T-cell (primary cell): ENCODE results near the gene HENMT1. TPM values are rescaled to one million over a fixed set of nuclear protein-coding genes. Genes with fewer than 3 reads are reported as not detected.
"Not testable (repeated sequence)": the region's sequence is repeated elsewhere in the genome, so short reads cannot be mapped to it uniquely, and the experiment has no call there.

Experiments
- ATAC-seq, 4 experiments: fragments of 200-7000 bp in 3 of 4; fragments of 150-1000 bp in 1 of 4; cut with Tn5 transposase; replicated peaks in 1 of 4; 1 replicate in 3 of 4; 2 replicates in 1 of 4; pipeline ENCODE4 v1.10.0; 2021; ENCODE audit warnings: moderate library complexity in 3 of 4, mild to moderate bottlenecking in 2 of 4, moderate number of reproducible peaks in 1 of 4
- CTCF ChIA-PET, 2 donors: fragments of 300-600 bp; sonication (Branson Sonifier 250); formaldehyde crosslinking; loops; one replicate each; lab custom pipeline; 2022; ENCODE audit warnings: antibody characterized with exemption in 2 of 2; lab: Charles Lee
- POLR2A ChIA-PET, 2 donors: fragments of 300-600 bp; sonication (Branson Sonifier 250); formaldehyde crosslinking; loops; one replicate each; lab custom pipeline; 2022; ENCODE audit warnings: antibody characterized with exemption in 2 of 2; lab: Charles Lee
- DNase-seq, 35 experiments: peaks; one replicate each; pipeline versions ENCODE4 v3.0.0 to v3.0.0-alpha.2; 2013 to 2023
- H3K27ac ChIP-seq: one replicate; pipeline ENCODE4 v1.5.1; 2013; ENCODE audit warnings: low read length
- H3K27me3 ChIP-seq, 2 experiments: replicated peaks in 1 of 2; 1 replicate in 1 of 2; 2 replicates in 1 of 2; pipeline versions ENCODE4 v1.6.1 to v1.7.0; 2013; ENCODE audit warnings: low read length in 1 of 2, mixed read lengths in 1 of 2; ENCODE audit not compliant: control insufficient read depth in 2 of 2, insufficient read depth in 2 of 2; ENCODE audit errors: extremely low read depth in 1 of 2
- H3K36me3 ChIP-seq, 2 donors: 1 replicate in 1 of 2; 2 replicates in 1 of 2; pipeline versions ENCODE4 v1.6.1 to v1.7.0; 2013; ENCODE audit warnings: low read length in 1 of 2; ENCODE audit not compliant: control insufficient read depth in 2 of 2, insufficient read depth in 1 of 2; ENCODE audit errors: extremely low read depth in 1 of 2
- H3K4me1 ChIP-seq, 2 experiments: 1 replicate in 1 of 2; 2 replicates in 1 of 2; pipeline versions ENCODE4 v1.6.1 to v1.7.0; 2013; ENCODE audit warnings: low read length in 2 of 2, mixed read lengths in 1 of 2; ENCODE audit not compliant: insufficient read depth in 2 of 2, control insufficient read depth in 1 of 2; ENCODE audit errors: extremely low read depth in 1 of 2
- H3K4me3 ChIP-seq, 2 donors: 1 replicate in 1 of 2; 2 replicates in 1 of 2; pipeline versions ENCODE4 v1.5.1 to v1.7.0; 2013; ENCODE audit warnings: mild to moderate bottlenecking in 2 of 2, low read length in 1 of 2, moderate library complexity in 1 of 2; ENCODE audit not compliant: control insufficient read depth in 1 of 2; ENCODE audit errors: extremely low read depth in 1 of 2
- H3K9me3 ChIP-seq: 2 replicates; pipeline ENCODE4 v1.7.0; 2013
- H3K27ac Mint-ChIP-seq, 2 donors: one replicate each; pipeline ENCODE4 v1.8.0; 2020 to 2021; ENCODE audit warnings: mild to moderate bottlenecking in 2 of 2, mixed read lengths in 2 of 2
- H3K27me3 Mint-ChIP-seq, 2 donors: one replicate each; pipeline ENCODE4 v1.8.0; 2021 to 2022; ENCODE audit warnings: mixed read lengths in 2 of 2
- H3K36me3 Mint-ChIP-seq: one replicate; pipeline ENCODE4 v1.8.0; 2021; ENCODE audit warnings: mixed read lengths
- H3K4me1 Mint-ChIP-seq, 3 donors: one replicate each; pipeline ENCODE4 v1.8.0; 2020 to 2022; ENCODE audit warnings: mixed read lengths in 3 of 3, mild to moderate bottlenecking in 1 of 3
- H3K4me3 Mint-ChIP-seq, 3 donors: one replicate each; pipeline ENCODE4 v1.8.0; 2020 to 2022; ENCODE audit warnings: mild to moderate bottlenecking in 3 of 3, mixed read lengths in 3 of 3, moderate library complexity in 3 of 3
- H3K9me3 Mint-ChIP-seq, 3 donors: one replicate each; pipeline ENCODE4 v1.8.0; 2020 to 2022; ENCODE audit warnings: mixed read lengths in 3 of 3
- WGBS: methylation state at CpG from one replicate; pipeline ENCODE4 v1.1.5; 2013; ENCODE audit warnings: missing lambda C conversion rate; ENCODE audit not compliant: insufficient coverage; 5-methylcytosine and 5-hydroxymethylcytosine counted together
- total RNA-seq, 35 experiments: library from RNA in 6 of 35; stranded (reverse) in 6 of 35; fragments of 120-200 nt in 1 of 35; gene quantifications; one replicate each; pipeline versions ENCODE4 v1.2.1 to v1.2.4 and lab custom pipeline; 2013 to 2026

HENMT1 gene
- total RNA-seq, 5 donors from 2014 or later (not counting 1 experiment from before 2014, with no cell fraction given): 11.0 to 20.2 (median 16.0) TPM

DNA sequence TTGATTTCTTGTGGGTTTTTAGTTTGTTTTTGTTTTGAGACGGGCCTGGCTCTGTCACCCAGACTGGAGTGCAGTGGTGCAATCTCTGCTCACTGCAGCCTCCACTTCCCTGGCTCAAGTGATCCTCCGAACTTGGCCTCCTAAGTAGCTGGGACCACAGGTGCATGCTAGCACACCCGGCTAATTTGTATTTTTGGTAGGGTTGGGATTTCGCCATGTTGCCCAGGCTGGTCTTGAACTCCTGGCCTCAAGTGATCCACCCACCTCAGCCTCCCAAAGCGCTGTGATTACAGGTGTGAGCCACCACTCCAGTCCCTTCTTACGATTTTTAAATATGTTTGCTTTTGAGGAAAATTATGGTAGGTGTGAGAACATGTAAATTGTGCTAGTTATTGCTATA lies 41.2 kb upstream of the HENMT1 start:
- peaks cover 0 to 49% of the 10 kb centered on the region in 2 donors for H3K36me3 ChIP-seq
- Mint-ChIP-seq H3K27ac (peak overlapping the region; percentile 71 to 79), H3K36me3 (peaks cover 40% of the 10 kb centered on the region), H3K4me1 (peaks cover 48 to 87% (median 73%) of the 10 kb centered on the region in 3 donors)
- H3K4me3 ChIP-seq, H3K9me3 Mint-ChIP-seq, H3K9me3 ChIP-seq, H3K27me3 Mint-ChIP-seq, H3K27me3 ChIP-seq, H3K27ac ChIP-seq, H3K4me3 Mint-ChIP-seq, DNase-seq, ATAC-seq: not testable (repeated sequence)
- ChIA-PET CTCF (interaction anchor here in 1 of 2 donors (4.7 kb wide), 1 partner anchor 10 kb away, joined by 35 read pairs; the partner anchor contains the start of gene PRPF38B), POLR2A (interaction anchor here in 1 of 2 donors (0.6 to 1.8 kb wide), 2 partner anchors 10 to 63 kb away, joined by 4 to 15 read pairs; partner anchors contain the start of gene PRPF38B)
- H3K4me1 ChIP-seq: peaks cover 17 to 31% of the 10 kb centered on the region in 2 experiments
- WGBS: 100% methylated on average over 1 of the region's 6 CpGs

DNA sequence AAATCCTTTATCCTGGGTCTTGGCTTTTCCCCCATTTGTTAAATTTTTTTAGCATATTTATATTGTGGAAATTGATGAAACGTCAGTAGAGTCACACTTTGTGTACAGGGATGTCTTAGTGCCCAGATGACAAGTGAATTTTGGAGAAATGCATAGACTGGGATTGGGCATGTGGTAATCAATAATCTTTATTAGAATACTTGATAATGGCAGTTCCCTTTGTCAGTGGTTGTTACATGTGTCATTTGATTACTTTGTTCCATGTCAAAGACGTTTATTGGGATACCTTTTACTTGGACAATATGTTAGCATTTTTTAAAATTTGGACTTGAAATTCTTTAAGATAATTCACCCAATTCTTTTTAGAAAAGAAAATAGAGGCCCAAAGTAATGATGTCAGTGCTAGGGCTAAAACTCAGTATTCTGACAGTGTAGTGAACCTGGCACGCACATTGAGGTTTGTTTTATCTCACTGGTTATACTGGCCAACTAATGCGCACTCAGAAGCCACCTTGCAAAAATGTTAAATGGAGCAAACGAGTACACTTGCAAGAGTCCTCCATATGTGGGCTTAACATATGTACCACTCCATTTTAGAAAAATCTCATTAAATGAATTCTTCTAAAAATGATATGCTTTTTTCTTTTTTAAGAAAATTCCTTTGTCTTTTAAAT lies 40.4 kb upstream of the HENMT1 start:
- 100% methylated on average over 2 of the region's 5 CpGs for WGBS
- Histone ChIP-seq H3K27me3 (no peaks in the 10 kb centered on the region), H3K4me3 (no peak overlapping the region), H3K27ac (peak overlapping the region; percentile 56), H3K4me1 (peaks cover 17 to 35% of the 10 kb centered on the region in 2 experiments), H3K36me3 (peaks cover 0 to 57% of the 10 kb centered on the region in 2 donors), H3K9me3 (no peaks in the 10 kb centered on the region)
- H3K9me3 Mint-ChIP-seq: no peaks in the 10 kb centered on the region
- no peak overlapping the region for H3K4me3 Mint-ChIP-seq
- H3K36me3 Mint-ChIP-seq: peaks cover 47% of the 10 kb centered on the region
- DNase-seq (no peak), ATAC-seq (no peak)
- peak overlapping the region; percentile 71 to 79 for H3K27ac Mint-ChIP-seq
- peaks cover 54 to 93% (median 80%) of the 10 kb centered on the region in 3 donors for H3K4me1 Mint-ChIP-seq
- POLR2A ChIA-PET: no interaction called here
- CTCF ChIA-PET: interaction anchor here in 1 of 2 donors (1.0 to 4.7 kb wide), 2 partner anchors 9 kb away, joined by 4 to 35 read pairs; partner anchors contain the start of gene PRPF38B
- H3K27me3 Mint-ChIP-seq: no peaks in the 10 kb centered on the region

DNA sequence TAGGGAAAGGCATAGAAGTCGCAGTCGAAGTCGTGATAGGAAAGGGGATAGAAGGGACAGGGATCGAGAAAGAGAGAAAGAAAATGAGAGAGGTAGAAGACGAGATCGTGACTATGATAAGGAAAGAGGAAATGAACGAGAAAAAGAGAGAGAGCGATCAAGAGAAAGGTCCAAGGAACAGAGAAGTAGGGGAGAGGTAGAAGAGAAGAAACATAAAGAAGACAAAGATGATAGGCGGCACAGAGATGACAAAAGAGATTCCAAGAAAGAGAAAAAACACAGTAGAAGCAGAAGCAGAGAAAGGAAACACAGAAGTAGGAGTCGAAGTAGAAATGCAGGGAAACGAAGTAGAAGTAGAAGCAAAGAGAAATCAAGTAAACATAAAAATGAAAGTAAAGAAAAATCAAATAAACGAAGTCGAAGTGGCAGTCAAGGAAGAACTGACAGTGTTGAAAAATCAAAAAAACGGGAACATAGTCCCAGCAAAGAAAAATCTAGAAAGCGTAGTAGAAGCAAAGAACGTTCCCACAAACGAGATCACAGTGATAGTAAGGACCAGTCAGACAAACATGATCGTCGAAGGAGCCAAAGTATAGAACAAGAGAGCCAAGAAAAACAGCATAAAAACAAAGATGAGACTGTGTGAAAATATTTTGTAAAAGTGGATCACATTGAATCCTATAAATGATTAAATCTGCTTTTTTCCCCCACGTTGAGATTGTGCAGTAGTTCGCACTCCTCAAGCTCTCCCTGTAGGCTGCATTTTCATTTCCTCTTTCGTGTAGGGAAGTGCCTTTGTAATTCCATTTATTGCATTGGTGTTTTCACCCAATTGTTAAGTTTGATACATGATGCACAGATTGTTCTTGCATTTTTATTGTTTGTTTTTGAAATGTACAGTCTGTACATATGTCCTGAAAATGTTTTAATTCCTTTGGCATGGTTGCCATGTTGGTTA lies 38.8 kb upstream of the HENMT1 start:
- ChIA-PET POLR2A (interaction anchor here in 1 of 2 donors (0.7 kb wide), 1 partner anchor 48 kb away, joined by 3 read pairs; no protein-coding TSS in a partner anchor), CTCF (no interaction called here)
- no peak for ATAC-seq
- H3K27me3 ChIP-seq: no peaks in the 10 kb centered on the region
- Mint-ChIP-seq H3K27ac (peak overlapping the region; percentile 92 to 94), H3K36me3 (peaks cover 51% of the 10 kb centered on the region), H3K9me3 (no peaks in the 10 kb centered on the region), H3K4me1 (peaks cover 53 to 91% (median 79%) of the 10 kb centered on the region in 3 donors), H3K27me3 (no peaks in the 10 kb centered on the region), H3K4me3 (peak overlapping the region; percentile 65 to 70 (median 65))
- peak overlapping the region in 1 of 2 donors; percentile 7 for H3K4me3 ChIP-seq
- no peak for DNase-seq
- 61% methylated on average over 18 of the region's 22 CpGs for WGBS
- H3K27ac ChIP-seq: peak overlapping the region; percentile 56
- peaks cover 18 to 24% of the 10 kb centered on the region in 2 experiments for H3K4me1 ChIP-seq
- H3K9me3 ChIP-seq: no peaks in the 10 kb centered on the region
- peaks cover 0 to 65% of the 10 kb centered on the region in 2 donors for H3K36me3 ChIP-seq

DNA sequence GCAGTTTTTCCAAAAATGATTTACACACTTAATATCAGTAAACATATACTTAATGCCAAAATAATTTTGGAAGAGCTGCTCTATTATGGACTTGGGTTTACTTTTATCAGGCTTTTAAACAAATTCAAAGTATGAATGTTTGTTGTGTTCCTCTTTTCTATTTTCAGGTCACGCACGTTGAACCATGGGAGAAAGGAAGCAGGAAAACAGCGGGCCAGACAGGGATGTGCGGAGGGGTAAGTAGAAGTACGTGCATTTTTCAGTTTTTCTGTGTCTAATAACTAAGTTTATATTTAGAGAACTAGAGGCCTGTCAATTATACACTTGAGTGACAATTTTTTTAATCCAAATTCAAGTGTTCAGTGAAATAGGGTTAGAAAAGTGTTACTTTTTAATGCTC lies 34.6 kb upstream of the HENMT1 start:
- no peak overlapping the region for H3K4me3 ChIP-seq
- Mint-ChIP-seq H3K27ac (peak overlapping the region; percentile 90 to 97), H3K4me3 (peak overlapping the region; percentile 59 to 65 (median 61)), H3K27me3 (no peaks in the 10 kb centered on the region), H3K4me1 (peaks cover 68 to 86% (median 72%) of the 10 kb centered on the region in 3 donors), H3K36me3 (peaks cover 42% of the 10 kb centered on the region), H3K9me3 (no peaks in the 10 kb centered on the region)
- peak overlapping the region; percentile 95 for H3K27ac ChIP-seq
- H3K27me3 ChIP-seq: no peaks in the 10 kb centered on the region
- CTCF ChIA-PET: interaction anchor here in 1 of 2 donors (0.6 kb wide), 1 partner anchor 454 kb away, joined by 4 read pairs; no protein-coding TSS in a partner anchor
- POLR2A ChIA-PET: interaction anchor here in 1 of 2 donors (1.5 kb wide), 1 partner anchor 9 kb away, joined by 3 read pairs; no protein-coding TSS in a partner anchor
- H3K4me1 ChIP-seq: peaks cover 21 to 22% of the 10 kb centered on the region in 2 experiments
- ATAC-seq (no peak), DNase-seq (no peak)
- WGBS: no CpG with 5 or more reads among the region's 5 CpGs
- H3K36me3 ChIP-seq: peaks cover 0 to 51% of the 10 kb centered on the region in 2 donors
- H3K9me3 ChIP-seq: no peaks in the 10 kb centered on the region

DNA sequence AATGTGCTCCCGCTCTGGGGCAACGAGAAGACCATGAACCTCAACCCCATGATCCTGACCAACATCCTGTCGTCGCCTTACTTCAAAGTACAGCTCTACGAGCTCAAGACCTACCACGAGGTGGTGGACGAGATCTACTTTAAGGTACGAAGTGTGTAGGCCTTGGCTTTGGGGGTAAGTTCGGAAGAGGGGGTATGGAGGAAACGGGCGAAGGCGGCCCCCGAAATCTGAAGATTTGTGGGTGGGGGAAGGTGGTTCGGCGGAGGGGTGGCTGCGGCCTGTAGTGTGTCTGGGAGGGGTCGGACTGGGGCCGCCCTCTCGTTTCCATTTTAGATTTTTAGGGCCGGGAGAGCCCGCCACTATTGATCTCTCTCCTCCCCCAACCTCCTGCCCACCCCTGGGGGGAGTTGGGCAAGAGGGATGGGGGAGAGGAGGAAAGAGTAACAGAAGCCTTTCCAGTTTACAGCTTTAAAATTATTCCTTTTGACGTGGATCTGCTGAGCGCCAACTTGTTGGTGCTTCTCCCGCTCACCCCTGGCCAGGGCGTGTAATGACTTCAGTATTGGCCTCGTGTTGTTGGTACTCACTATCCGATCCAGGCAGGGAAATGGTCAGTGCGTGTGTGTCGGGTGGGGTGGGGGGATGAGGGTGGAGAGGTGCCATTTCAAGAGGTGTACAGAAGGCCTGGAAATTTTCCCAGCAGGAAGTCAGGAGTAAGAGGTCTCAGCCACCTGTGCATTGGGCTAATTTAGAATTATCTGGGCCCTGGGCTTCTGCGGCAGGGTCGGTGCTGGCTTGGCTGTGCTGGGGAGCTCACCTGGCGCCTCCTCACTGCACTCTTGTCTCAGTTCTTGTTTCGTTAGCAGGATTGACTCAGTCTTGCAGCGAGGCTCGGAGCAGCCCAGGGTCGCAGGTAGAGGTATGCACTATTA lies 32.1 kb upstream of the HENMT1 start:
- peaks cover 18% of the 10 kb centered on the region for H3K36me3 Mint-ChIP-seq
- H3K4me1 ChIP-seq: peaks cover 18 to 22% of the 10 kb centered on the region in 2 experiments

More for the DNA sequence above, 32.1 kb upstream of the HENMT1 start:
- peak overlapping the region; percentile 82 to 83 for H3K4me3 ChIP-seq
- ATAC-seq (peak; percentile 82 to 83 (median 82)), DNase-seq (peak; percentile 18 to 93 (median 83))
- Mint-ChIP-seq H3K27ac (peak overlapping the region; percentile 95 to 98), H3K27me3 (no peaks in the 10 kb centered on the region), H3K4me3 (peak overlapping the region; percentile 94 to 97 (median 96)), H3K9me3 (no peaks in the 10 kb centered on the region), H3K4me1 (peaks cover 51 to 66% (median 52%) of the 10 kb centered on the region in 3 donors)
- H3K27ac ChIP-seq: peak overlapping the region; percentile 95
- no peaks in the 10 kb centered on the region for H3K9me3 ChIP-seq
- ChIA-PET POLR2A (interaction anchor here (0.6 to 2.9 kb wide), 24 partner anchors 10 to 492 kb away, joined by 3 to 34 read pairs (median 5); partner anchors contain the start of genes HENMT1 (in 2 of the 2), EEIG2 (in 1 of the 2) and STXBP3 (in 1 of the 2)), CTCF (interaction anchor here (0.6 to 3.4 kb wide), 39 partner anchors 8 to 1515 kb away, joined by 3 to 36 read pairs (median 4); partner anchors contain the start of genes EEIG2 (in 1 of the 2), FNDC7 (in 1 of the 2), HENMT1 (in 1 of the 2) and SLC25A24 (in 1 of the 2))
- peaks cover 0 to 27% of the 10 kb centered on the region in 2 donors for H3K36me3 ChIP-seq
- H3K27me3 ChIP-seq: no peaks in the 10 kb centered on the region
- 1% methylated on average over 20 of the region's 36 CpGs for WGBS
